ENCODE data around the gene PIK3R1.
"Not testable (repeated sequence)": the region's sequence is repeated elsewhere in the genome, so short reads cannot be mapped to it uniquely, and the experiment has no call there.

The PIK3R1 gene

GRCh38 chr5:68187268-68188055 lies 28.1 kb upstream of the PIK3R1 start:
- no peak overlapping the region for H3K4me3 Mint-ChIP-seq
- no peaks in the 10 kb centered on the region for H3K36me3 Mint-ChIP-seq
- peaks cover 9% of the 10 kb centered on the region for H3K4me1 Mint-ChIP-seq
- H3K27me3 Mint-ChIP-seq = no peaks in the 10 kb centered on the region
- H3K27ac Mint-ChIP-seq = no peak overlapping the region
- ATAC-seq = no peak
- no peaks in the 10 kb centered on the region for H3K9me3 Mint-ChIP-seq

GRCh38 chr5:68189171-68189570 lies 26.4 kb upstream of the PIK3R1 start:
- Mint-ChIP-seq H3K36me3 (no peaks in the 10 kb centered on the region), H3K27ac (no peak overlapping the region), H3K4me1 (peaks cover 16% of the 10 kb centered on the region), H3K9me3 (no peaks in the 10 kb centered on the region), H3K27me3 (no peaks in the 10 kb centered on the region), H3K4me3 (no peak overlapping the region)
- no peak for ATAC-seq

- no peaks in the 10 kb centered on the region for H3K27me3 Mint-ChIP-seq
- no peak overlapping the region for H3K27ac Mint-ChIP-seq
- H3K36me3 Mint-ChIP-seq = no peaks in the 10 kb centered on the region
- H3K4me1 Mint-ChIP-seq = peaks cover 20% of the 10 kb centered on the region
- no peak overlapping the region for H3K4me3 Mint-ChIP-seq
- ATAC-seq = no peak
- H3K9me3 Mint-ChIP-seq = no peaks in the 10 kb centered on the region
Observed at GRCh38 chr5:68189613-68190012, 25.9 kb upstream of the PIK3R1 start.

GRCh38 chr5:68190619-68191018 lies 24.9 kb upstream of the PIK3R1 start:
- Mint-ChIP-seq H3K4me1 (peaks cover 27% of the 10 kb centered on the region), H3K27me3 (no peaks in the 10 kb centered on the region), H3K4me3 (no peak overlapping the region), H3K9me3 (no peaks in the 10 kb centered on the region), H3K27ac (no peak overlapping the region), H3K36me3 (no peaks in the 10 kb centered on the region)
- no peak for ATAC-seq

GRCh38 chr5:68191083-68191791 lies 24.3 kb upstream of the PIK3R1 start:
- peaks cover 27% of the 10 kb centered on the region for H3K4me1 Mint-ChIP-seq
- H3K27ac Mint-ChIP-seq = no peak overlapping the region
- no peak for ATAC-seq
- no peaks in the 10 kb centered on the region for H3K27me3 Mint-ChIP-seq
- H3K9me3 Mint-ChIP-seq = no peaks in the 10 kb centered on the region
- no peak overlapping the region for H3K4me3 Mint-ChIP-seq
- no peaks in the 10 kb centered on the region for H3K36me3 Mint-ChIP-seq

- Mint-ChIP-seq H3K9me3 (no peaks in the 10 kb centered on the region), H3K27ac (no peak overlapping the region), H3K36me3 (no peaks in the 10 kb centered on the region), H3K4me3 (no peak overlapping the region), H3K4me1 (peaks cover 34% of the 10 kb centered on the region), H3K27me3 (no peaks in the 10 kb centered on the region)
- no peak for ATAC-seq
Observed at GRCh38 chr5:68192679-68193060, 22.9 kb upstream of the PIK3R1 start.

- Mint-ChIP-seq H3K4me1 (peaks cover 34% of the 10 kb centered on the region), H3K4me3 (no peak overlapping the region), H3K27ac (peak overlapping the region; percentile 48), H3K36me3 (no peaks in the 10 kb centered on the region), H3K9me3 (no peaks in the 10 kb centered on the region), H3K27me3 (no peaks in the 10 kb centered on the region)
- ATAC-seq = no peak
Observed at GRCh38 chr5:68193481-68194036, 22.0 kb upstream of the PIK3R1 start.

GRCh38 chr5:68194386-68194785 lies 21.2 kb upstream of the PIK3R1 start:
- Mint-ChIP-seq H3K36me3 (no peaks in the 10 kb centered on the region), H3K4me3 (no peak overlapping the region), H3K27me3 (no peaks in the 10 kb centered on the region), H3K27ac (peak overlapping the region; percentile 48), H3K9me3 (no peaks in the 10 kb centered on the region), H3K4me1 (peaks cover 31% of the 10 kb centered on the region)
- no peak for ATAC-seq

GRCh38 chr5:68195137-68195536 lies 20.4 kb upstream of the PIK3R1 start:
- Mint-ChIP-seq H3K9me3 (no peaks in the 10 kb centered on the region), H3K27me3 (no peaks in the 10 kb centered on the region), H3K4me3 (no peak overlapping the region), H3K36me3 (no peaks in the 10 kb centered on the region), H3K27ac (no peak overlapping the region), H3K4me1 (peaks cover 31% of the 10 kb centered on the region)
- no peak for ATAC-seq

- peak overlapping the region; percentile 14 for H3K27ac Mint-ChIP-seq
Observed at GRCh38 chr5:68196876-68197275, 18.7 kb upstream of the PIK3R1 start.

GRCh38 chr5:68200288-68200687 lies 15.3 kb upstream of the PIK3R1 start:
- Mint-ChIP-seq H3K4me1 (peaks cover 10% of the 10 kb centered on the region), H3K9me3 (no peaks in the 10 kb centered on the region), H3K4me3 (no peak overlapping the region), H3K27ac (no peak overlapping the region), H3K36me3 (no peaks in the 10 kb centered on the region), H3K27me3 (no peaks in the 10 kb centered on the region)
- ATAC-seq = no peak

More at GRCh38 chr5:68196876-68197275, 18.7 kb upstream of the PIK3R1 start:
- no peaks in the 10 kb centered on the region for H3K36me3 Mint-ChIP-seq
- H3K9me3 Mint-ChIP-seq = no peaks in the 10 kb centered on the region
- peaks cover 31% of the 10 kb centered on the region for H3K4me1 Mint-ChIP-seq
- ATAC-seq = peak; percentile 97
- H3K4me3 Mint-ChIP-seq = no peak overlapping the region
- no peaks in the 10 kb centered on the region for H3K27me3 Mint-ChIP-seq

- not testable (repeated sequence) for H3K36me3 Mint-ChIP-seq, H3K27ac Mint-ChIP-seq, H3K4me3 Mint-ChIP-seq, H3K4me1 Mint-ChIP-seq, ATAC-seq
- H3K27me3 Mint-ChIP-seq = peaks cover 13% of the 10 kb centered on the region
- H3K9me3 Mint-ChIP-seq = peaks cover 14% of the 10 kb centered on the region
Observed at GRCh38 chr5:68210654-68211053, 4.9 kb upstream of the PIK3R1 start.

GRCh38 chr5:68214482-68215207 lies 911 bp upstream of the PIK3R1 start:
- Mint-ChIP-seq H3K4me3 (peak overlapping the region; percentile 87), H3K27ac (peak overlapping the region; percentile 97), H3K4me1 (peaks cover 30% of the 10 kb centered on the region), H3K9me3 (peaks cover 14% of the 10 kb centered on the region), H3K36me3 (peaks cover 8% of the 10 kb centered on the region), H3K27me3 (no peaks in the 10 kb centered on the region)
- peak; percentile 22 for ATAC-seq

- H3K9me3 Mint-ChIP-seq = peaks cover 7% of the 10 kb centered on the region
- peaks cover 14% of the 10 kb centered on the region for H3K36me3 Mint-ChIP-seq
- peak; percentile 81 for ATAC-seq
- H3K4me1 Mint-ChIP-seq = peaks cover 30% of the 10 kb centered on the region
- H3K27ac Mint-ChIP-seq = peak overlapping the region; percentile 97
- no peaks in the 10 kb centered on the region for H3K27me3 Mint-ChIP-seq
- H3K4me3 Mint-ChIP-seq = peak overlapping the region; percentile 87
Observed at GRCh38 chr5:68215898-68216244, 315 bp downstream of the PIK3R1 start.
